Mesothelial cell of epicardium (in vitro differentiated cells): ENCODE data around the gene SENP1. TPM values are rescaled to one million over a fixed set of nuclear protein-coding genes. Genes with fewer than 3 reads are reported as not detected.
A peak's percentile ranks its signal among the peaks of the same experiment; 100 is the strongest.

Experiments used
- DNase-seq, 2 experiments: peaks; one replicate each; pipeline ENCODE4 v3.0.0; 2021; ENCODE audit warnings: low spot score in 2 of 2; ENCODE audit not compliant: unreplicated experiment in 2 of 2
- H3K27ac Mint-ChIP-seq: 2 replicates; pipeline ENCODE4 v1.8.0; 2021; ENCODE audit warnings: mixed read lengths
- H3K27me3 Mint-ChIP-seq: 2 replicates; pipeline ENCODE4 v1.8.0; 2021; ENCODE audit warnings: low read depth, mixed read lengths
- H3K36me3 Mint-ChIP-seq: 2 replicates; pipeline ENCODE4 v1.8.0; 2021; ENCODE audit warnings: mixed read lengths
- H3K4me1 Mint-ChIP-seq: 2 replicates; pipeline ENCODE4 v1.8.0; 2021; ENCODE audit warnings: mixed read lengths
- H3K4me3 Mint-ChIP-seq: 2 replicates; pipeline ENCODE4 v1.8.0; 2021; ENCODE audit warnings: mild to moderate bottlenecking, moderate library complexity, mixed read lengths
- H3K9me3 Mint-ChIP-seq: 2 replicates; pipeline ENCODE4 v1.8.0; 2021; ENCODE audit warnings: mixed read lengths
- total RNA-seq: library from RNA; stranded (reverse); gene quantifications from 3 replicates; pipeline ENCODE4 v1.2.1, GENCODE V29; 2021
- TF ChIP-seq, protein P1 (sequence below): fragments of 200-600 bp; sonication (generic); IDR thresholded peaks from one replicate; pipeline ENCODE4 v1.5.0; 2021; ENCODE audit warnings: antibody characterized with exemption; ENCODE audit not compliant: unreplicated experiment

SENP1 gene
- total RNA-seq, 1 donor from 2014 or later, result 31.1 TPM

DNA sequence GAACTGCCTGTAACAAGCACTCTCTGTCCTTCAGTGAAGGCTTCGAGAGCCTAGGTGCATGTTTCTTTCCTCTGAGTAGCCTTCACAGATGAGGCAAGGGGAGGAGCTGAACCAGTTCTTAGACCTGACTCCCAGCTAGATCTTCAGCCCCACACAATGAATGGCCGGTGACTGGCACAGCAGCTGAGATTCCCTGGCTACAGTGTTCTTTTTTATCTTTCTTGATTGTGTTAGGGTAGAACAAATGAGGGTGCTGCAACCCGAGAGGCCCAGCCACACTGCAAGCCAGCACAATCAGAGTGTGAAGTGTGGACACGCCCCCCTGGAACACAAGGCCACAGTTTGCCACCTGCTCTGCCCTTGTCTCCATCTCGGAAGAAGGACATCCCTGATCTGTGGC lies 82.5 kb downstream of the SENP1 start:
- no peak overlapping the region for H3K4me3 Mint-ChIP-seq
- no peak for DNase-seq
- TF ChIP-seq, protein P1, sequence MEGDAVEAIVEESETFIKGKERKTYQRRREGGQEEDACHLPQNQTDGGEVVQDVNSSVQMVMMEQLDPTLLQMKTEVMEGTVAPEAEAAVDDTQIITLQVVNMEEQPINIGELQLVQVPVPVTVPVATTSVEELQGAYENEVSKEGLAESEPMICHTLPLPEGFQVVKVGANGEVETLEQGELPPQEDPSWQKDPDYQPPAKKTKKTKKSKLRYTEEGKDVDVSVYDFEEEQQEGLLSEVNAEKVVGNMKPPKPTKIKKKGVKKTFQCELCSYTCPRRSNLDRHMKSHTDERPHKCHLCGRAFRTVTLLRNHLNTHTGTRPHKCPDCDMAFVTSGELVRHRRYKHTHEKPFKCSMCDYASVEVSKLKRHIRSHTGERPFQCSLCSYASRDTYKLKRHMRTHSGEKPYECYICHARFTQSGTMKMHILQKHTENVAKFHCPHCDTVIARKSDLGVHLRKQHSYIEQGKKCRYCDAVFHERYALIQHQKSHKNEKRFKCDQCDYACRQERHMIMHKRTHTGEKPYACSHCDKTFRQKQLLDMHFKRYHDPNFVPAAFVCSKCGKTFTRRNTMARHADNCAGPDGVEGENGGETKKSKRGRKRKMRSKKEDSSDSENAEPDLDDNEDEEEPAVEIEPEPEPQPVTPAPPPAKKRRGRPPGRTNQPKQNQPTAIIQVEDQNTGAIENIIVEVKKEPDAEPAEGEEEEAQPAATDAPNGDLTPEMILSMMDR, result no peak
- H3K9me3 Mint-ChIP-seq, result no peaks in the 10 kb centered on the region
- H3K4me1 Mint-ChIP-seq, result peaks cover 52% of the 10 kb centered on the region
- no peaks in the 10 kb centered on the region for H3K36me3 Mint-ChIP-seq
- H3K27me3 Mint-ChIP-seq, result peaks cover 6% of the 10 kb centered on the region
- H3K27ac Mint-ChIP-seq, result peak overlapping the region; percentile 79

DNA sequence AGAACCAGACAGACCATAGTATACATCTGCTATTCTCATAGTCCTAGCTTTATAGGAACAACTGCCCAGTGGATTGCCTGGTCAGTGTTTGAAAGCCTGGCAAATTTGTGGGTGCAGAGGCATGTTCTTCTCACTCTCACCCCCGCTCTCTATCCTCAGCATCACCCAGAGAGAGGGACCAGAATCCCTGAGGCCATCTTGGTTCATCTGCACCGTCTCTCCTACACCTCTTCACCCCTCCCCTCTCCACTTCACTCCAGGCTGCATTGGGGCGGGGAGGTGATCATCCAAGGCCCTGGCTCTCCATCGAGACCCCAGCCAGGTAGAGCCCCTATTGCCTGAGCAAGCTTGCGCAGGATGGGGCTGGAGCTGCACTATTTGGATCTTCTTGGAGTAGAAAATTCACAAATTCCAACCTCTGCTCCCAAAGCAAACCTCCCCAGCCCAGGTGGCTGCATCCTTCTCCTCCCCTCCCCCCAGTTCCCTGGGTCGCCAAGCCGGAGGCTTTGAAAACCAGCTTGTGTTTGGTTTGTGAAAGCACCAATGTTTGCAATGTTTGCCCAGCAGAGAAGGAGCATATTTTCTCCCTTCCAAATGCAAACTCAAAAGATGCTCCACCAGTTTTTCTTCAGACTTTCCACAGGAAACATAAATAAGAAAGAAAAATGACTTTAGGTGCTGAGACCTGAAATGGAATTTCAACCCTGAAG lies 83.0 kb downstream of the SENP1 start:
- Mint-ChIP-seq H3K4me3 (no peak overlapping the region), H3K27ac (peak overlapping the region; percentile 84), H3K4me1 (peaks cover 46% of the 10 kb centered on the region), H3K36me3 (no peaks in the 10 kb centered on the region), H3K27me3 (peaks cover 8% of the 10 kb centered on the region), H3K9me3 (no peaks in the 10 kb centered on the region)
- TF ChIP-seq, protein P1, result no peak
- DNase-seq, result no peak

DNA sequence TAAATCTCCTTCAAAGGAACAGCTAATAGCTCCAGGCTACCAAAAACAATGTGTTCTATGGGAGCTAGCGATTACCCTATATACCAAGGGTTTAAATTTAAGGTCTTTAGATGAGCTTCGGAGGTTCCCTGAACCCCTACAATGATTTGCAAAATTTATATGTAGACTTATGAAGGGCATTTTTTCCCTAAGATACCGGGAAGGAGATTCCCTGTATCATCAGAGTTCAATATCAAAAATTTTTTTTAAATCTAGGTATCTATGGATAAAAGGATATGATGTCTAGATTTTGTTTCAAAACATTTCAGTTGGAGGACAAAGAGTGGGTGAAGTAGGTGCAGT lies 83.7 kb downstream of the SENP1 start:
- Mint-ChIP-seq H3K4me3 (no peak overlapping the region), H3K27me3 (peaks cover 11% of the 10 kb centered on the region), H3K36me3 (no peaks in the 10 kb centered on the region), H3K27ac (peak overlapping the region; percentile 84), H3K4me1 (peaks cover 42% of the 10 kb centered on the region), H3K9me3 (no peaks in the 10 kb centered on the region)
- TF ChIP-seq, protein P1, result no peak
- DNase-seq, result no peak

DNA sequence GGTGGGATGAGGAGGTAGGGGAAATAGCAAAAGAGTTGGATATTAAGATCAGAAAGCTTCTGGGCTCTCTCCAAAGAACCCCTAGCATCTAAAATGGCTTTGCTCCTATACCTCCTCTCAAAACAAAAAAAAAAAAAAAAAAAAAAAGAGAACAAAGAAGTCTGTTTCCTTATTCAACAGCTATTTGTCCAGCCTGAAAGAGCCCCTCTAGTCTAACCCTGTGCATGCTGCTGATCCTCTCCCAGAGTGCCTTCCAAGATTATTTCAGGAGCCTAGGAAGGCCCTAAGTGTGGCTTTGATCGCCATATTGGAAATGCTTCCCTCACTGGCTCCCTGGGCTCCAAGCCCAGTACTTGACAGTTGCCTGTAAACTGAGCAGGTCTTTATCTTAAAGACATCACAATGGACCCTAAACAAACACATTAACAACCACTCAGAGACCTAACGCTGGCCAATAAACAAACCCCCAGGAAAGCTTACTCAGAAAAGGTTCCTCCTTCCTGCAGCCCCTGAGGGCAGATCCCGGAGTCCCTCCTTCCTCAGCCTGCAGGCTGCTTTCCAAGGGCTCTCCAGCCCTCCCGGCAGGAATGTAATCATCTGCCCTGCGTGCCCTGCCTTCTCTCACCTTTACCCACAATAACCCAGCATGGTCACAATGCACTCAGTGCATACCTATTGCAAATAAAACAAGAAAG lies 84.2 kb downstream of the SENP1 start:
- TF ChIP-seq, protein P1, result no peak
- DNase-seq, result no peak
- Mint-ChIP-seq H3K4me1 (peaks cover 38% of the 10 kb centered on the region), H3K27ac (peak overlapping the region; percentile 84), H3K27me3 (peaks cover 11% of the 10 kb centered on the region), H3K9me3 (no peaks in the 10 kb centered on the region), H3K36me3 (no peaks in the 10 kb centered on the region), H3K4me3 (no peak overlapping the region)

DNA sequence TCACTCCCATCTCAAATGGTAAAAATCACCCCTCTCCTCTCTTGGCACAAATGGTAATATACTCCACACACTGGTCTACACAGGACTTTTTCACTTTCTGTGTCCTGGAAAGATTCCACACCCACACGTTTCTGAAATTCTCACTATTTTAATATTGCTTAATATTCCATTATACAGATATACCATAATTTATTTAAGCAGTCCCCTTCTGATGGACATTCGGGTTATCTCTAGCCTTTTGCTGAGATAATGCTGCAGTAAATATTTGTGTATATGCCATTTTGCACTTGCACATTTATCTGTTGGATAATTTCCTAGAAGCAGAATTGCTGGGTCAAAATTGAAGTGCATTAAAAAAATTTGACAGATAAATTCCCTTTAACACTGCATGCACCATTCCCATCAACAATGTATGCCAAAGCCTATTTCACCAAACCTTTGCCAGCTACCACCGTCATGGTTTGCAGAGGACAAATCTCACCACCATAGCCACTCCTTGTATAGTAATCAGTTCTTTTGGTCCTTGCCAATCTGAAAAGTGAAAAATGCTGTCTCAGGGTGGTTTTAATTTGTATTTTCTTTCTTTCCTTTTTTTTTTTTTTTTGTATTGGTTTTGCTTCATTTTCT lies 86.1 kb downstream of the SENP1 start:
- Mint-ChIP-seq H3K27ac (no peak overlapping the region), H3K4me1 (peaks cover 30% of the 10 kb centered on the region), H3K27me3 (peaks cover 15% of the 10 kb centered on the region), H3K4me3 (no peak overlapping the region), H3K9me3 (no peaks in the 10 kb centered on the region), H3K36me3 (no peaks in the 10 kb centered on the region)
- DNase-seq, result no peak
- TF ChIP-seq, protein P1, result no peak
